Measurements from ENCODE around the gene ZW10.
"Not testable (repeated sequence)": the region's sequence is repeated elsewhere in the genome, so short reads cannot be mapped to it uniquely, and the experiment has no call there.

Gene ZW10

GRCh38 chr11:113715882-113716625 lies 57.4 kb downstream of the ZW10 start:
- no peak for DNase-seq (ENCODE audit: low read depth)
- H3K4me3 ChIP-seq (ENCODE audit: low read depth, low read length), result no peak overlapping the region
- TF ChIP-seq, protein P1, sequence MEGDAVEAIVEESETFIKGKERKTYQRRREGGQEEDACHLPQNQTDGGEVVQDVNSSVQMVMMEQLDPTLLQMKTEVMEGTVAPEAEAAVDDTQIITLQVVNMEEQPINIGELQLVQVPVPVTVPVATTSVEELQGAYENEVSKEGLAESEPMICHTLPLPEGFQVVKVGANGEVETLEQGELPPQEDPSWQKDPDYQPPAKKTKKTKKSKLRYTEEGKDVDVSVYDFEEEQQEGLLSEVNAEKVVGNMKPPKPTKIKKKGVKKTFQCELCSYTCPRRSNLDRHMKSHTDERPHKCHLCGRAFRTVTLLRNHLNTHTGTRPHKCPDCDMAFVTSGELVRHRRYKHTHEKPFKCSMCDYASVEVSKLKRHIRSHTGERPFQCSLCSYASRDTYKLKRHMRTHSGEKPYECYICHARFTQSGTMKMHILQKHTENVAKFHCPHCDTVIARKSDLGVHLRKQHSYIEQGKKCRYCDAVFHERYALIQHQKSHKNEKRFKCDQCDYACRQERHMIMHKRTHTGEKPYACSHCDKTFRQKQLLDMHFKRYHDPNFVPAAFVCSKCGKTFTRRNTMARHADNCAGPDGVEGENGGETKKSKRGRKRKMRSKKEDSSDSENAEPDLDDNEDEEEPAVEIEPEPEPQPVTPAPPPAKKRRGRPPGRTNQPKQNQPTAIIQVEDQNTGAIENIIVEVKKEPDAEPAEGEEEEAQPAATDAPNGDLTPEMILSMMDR (conservative IDR thresholded peaks at IDR 0.05; ENCODE audit: low read depth, low read length), result no peak

- TF ChIP-seq, protein P1 (conservative IDR thresholded peaks at IDR 0.05; ENCODE audit: low read depth, low read length), result no peak
- no peak overlapping the region for H3K4me3 ChIP-seq (ENCODE audit: low read depth, low read length)
- DNase-seq (ENCODE audit: low read depth), result no peak
Measured at GRCh38 chr11:113715273-113715672, 58.2 kb downstream of the ZW10 start.

DNA sequence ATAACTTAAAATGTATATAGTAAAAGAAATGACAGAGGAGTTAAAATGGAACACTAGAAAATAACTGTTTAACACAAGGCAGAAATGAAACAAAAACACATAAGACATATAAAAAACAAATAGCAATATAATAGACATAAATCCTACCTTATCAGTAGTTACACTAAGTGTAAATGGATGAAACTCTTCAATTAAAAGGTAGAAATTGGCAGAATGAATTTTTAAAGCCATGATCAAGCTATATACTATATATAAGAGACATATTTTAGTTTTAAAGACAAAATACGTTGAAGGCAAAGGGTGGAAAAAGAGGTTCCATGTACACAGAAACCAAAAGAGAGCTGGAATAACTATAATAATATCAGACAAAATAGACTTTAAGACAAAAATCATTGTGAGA lies 62.5 kb downstream of the ZW10 start:
- no peak for DNase-seq (ENCODE audit: low read depth)
- TF ChIP-seq, protein P1 (conservative IDR thresholded peaks at IDR 0.05; ENCODE audit: low read depth, low read length), result no peak
- no peak overlapping the region for H3K4me3 ChIP-seq (ENCODE audit: low read depth, low read length)

DNA sequence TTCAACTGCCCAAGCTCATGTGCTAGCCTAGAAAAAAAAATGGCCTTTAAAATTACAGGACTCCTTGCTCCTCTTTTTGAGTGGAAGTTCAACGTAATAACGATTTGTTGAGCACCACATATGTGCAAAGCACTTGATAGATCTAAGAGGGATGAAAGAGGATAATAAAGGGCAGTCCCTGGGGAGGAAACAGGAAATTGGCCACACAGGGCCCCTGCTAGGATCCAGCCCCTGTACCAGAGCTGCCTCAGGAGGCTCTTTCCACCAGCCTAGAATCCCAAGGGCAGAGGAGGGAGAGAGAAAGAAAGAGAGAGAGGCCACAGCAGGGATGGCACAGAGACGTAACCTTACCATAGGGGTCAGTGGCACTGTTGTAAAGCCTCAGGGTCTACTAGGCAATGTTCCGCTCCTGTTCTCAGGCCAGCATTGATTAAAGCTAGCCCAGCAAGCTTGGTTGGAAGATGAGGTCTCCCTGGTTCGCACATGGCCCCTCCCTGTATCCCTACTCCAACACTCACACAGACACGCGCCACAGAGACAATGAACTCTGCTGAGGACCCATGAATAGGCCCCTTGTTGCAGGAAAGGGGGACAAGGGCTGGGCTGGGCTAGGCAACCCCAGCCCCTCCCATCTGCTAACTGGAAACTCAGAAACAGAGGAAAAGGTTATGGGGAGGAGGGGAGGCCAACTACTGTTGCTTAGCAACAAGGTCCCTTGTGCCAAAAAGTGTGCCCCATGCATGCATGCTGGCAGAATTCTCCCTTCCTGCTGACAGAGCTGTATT lies 67.4 kb downstream of the ZW10 start, which contains the start of gene TMPRSS5:
TSS of gene TMPRSS5 (minus strand) at position 438 of the 785 bp plus-strand sequence. CDS start at position 354, 84 bp downstream.
- DNase-seq (ENCODE audit: low read depth), result no peak
- TF ChIP-seq, protein P1 (conservative IDR thresholded peaks at IDR 0.05; ENCODE audit: low read depth, low read length), result no peak
- H3K4me3 ChIP-seq (ENCODE audit: low read depth, low read length), result no peak within 1 kb of the TSS

DNA sequence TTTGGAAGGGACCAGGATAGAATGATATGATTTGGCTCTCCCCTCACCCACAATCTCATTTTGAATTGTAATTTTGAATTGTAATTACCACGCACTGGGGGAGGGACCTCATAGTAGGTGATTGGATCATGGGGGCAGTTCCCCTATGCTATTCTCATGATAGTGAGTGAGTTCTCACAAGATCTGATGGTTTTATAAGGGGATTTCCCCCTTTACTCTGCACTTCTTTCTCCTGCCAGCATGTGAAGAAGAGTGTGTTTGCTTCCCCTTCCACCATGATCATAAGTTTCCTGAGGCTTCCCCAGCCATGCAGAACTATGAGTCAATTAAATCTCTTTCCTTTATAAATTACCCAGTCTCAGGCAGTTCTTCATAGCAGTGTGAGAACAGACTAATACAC lies 69.9 kb downstream of the ZW10 start:
- not testable (repeated sequence) for H3K4me3 ChIP-seq (ENCODE audit: low read depth, low read length); DNase-seq (ENCODE audit: low read depth)

GRCh38 chr11:113701491-113701890 lies 72.0 kb downstream of the ZW10 start:
- DNase-seq (ENCODE audit: low read depth), result no peak
- H3K4me3 ChIP-seq (ENCODE audit: low read depth, low read length), result no peak overlapping the region
- TF ChIP-seq, protein P1 (conservative IDR thresholded peaks at IDR 0.05; ENCODE audit: low read depth, low read length), result no peak

DNA sequence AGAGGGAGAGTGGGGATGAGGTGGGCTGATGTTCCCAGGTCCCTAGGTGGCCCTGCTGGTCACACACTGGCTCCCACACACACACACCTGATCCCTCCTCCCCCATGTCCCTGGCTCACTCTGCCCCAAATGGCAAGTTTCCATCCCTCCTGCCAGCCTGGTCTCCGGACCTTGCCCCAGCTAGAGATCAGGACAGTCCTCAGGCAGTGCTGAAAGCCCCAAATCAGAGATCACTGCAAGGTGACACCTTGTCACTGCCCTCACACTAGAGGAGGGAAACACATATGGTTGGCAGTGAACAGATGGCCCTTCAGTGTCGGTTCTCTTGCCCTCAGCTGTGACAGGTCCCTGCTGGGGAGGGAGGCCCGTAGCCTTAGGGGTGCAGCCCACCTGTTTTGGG lies 75.0 kb downstream of the ZW10 start:
- no peak overlapping the region for H3K4me3 ChIP-seq (ENCODE audit: low read depth, low read length)
- TF ChIP-seq, protein P1 (conservative IDR thresholded peaks at IDR 0.05; ENCODE audit: low read depth, low read length), result no peak
- no peak for DNase-seq (ENCODE audit: low read depth)

All from choroid plexus epithelial cell (primary cell).